Glutamatergic neuron (in vitro differentiated cells): ENCODE measurements around the gene PPP1R12A. TPM values are rescaled to one million over a fixed set of nuclear protein-coding genes. Genes with fewer than 3 reads are reported as not detected.

Source experiments
- DNase-seq: peaks from one replicate; pipeline ENCODE4 v3.0.0; 2022
- H3K27ac Mint-ChIP-seq: one replicate; pipeline ENCODE4 v1.8.0; 2020; ENCODE audit warnings: mild to moderate bottlenecking, mixed read lengths, inconsistent platforms; ENCODE audit not compliant: unreplicated experiment
- H3K27me3 Mint-ChIP-seq: one replicate; pipeline ENCODE4 v1.8.0; 2020; ENCODE audit warnings: mild to moderate bottlenecking, moderate library complexity, mixed read lengths, inconsistent platforms; ENCODE audit not compliant: unreplicated experiment
- H3K36me3 Mint-ChIP-seq: one replicate; pipeline ENCODE4 v1.8.0; 2020; ENCODE audit warnings: mild to moderate bottlenecking, mixed read lengths, inconsistent platforms; ENCODE audit not compliant: unreplicated experiment
- H3K4me1 Mint-ChIP-seq: one replicate; pipeline ENCODE4 v1.8.0; 2020; ENCODE audit warnings: mild to moderate bottlenecking, low read depth, mixed read lengths, inconsistent platforms; ENCODE audit not compliant: unreplicated experiment
- H3K4me3 Mint-ChIP-seq: one replicate; pipeline ENCODE4 v1.8.0; 2020; ENCODE audit warnings: mild to moderate bottlenecking, mixed read lengths, inconsistent platforms; ENCODE audit not compliant: unreplicated experiment
- H3K9me3 Mint-ChIP-seq: one replicate; pipeline ENCODE4 v1.8.0; 2020; ENCODE audit warnings: mild to moderate bottlenecking, moderate library complexity, mixed read lengths, inconsistent platforms; ENCODE audit not compliant: unreplicated experiment
- CTCF ChIP-seq: fragments of 200-600 bp; sonication (generic); IDR thresholded peaks from one replicate; pipeline ENCODE4 v1.5.0; 2021; ENCODE audit not compliant: partially characterized antibody, unreplicated experiment
- total RNA-seq: library from RNA; stranded (reverse); fragmentation: NEBNext Ultra II Directional; extraction: Animal tissue kit (Norgen Biotek cat#: 25700); gene quantifications from one replicate; pipeline ENCODE4 v1.2.1, GENCODE V29; 2021; ENCODE audit not compliant: unreplicated experiment

PPP1R12A gene
- total RNA-seq, 1 donor from 2014 or later, result 56.8 TPM

- Mint-ChIP-seq H3K36me3 (peaks cover 16% of the 10 kb centered on the region), H3K4me3 (no peak overlapping the region), H3K4me1 (no peaks in the 10 kb centered on the region), H3K27me3 (no peaks in the 10 kb centered on the region), H3K9me3 (peaks cover 2% of the 10 kb centered on the region), H3K27ac (no peak overlapping the region)
- no peak for DNase-seq
- no peak for TF ChIP-seq CTCF
Observed at GRCh38 chr12:79834712-79835376, 100.1 kb downstream of the PPP1R12A start.

- Mint-ChIP-seq H3K27me3 (no peaks in the 10 kb centered on the region), H3K36me3 (no peaks in the 10 kb centered on the region), H3K9me3 (no peaks in the 10 kb centered on the region), H3K27ac (no peak overlapping the region), H3K4me3 (no peak overlapping the region), H3K4me1 (no peaks in the 10 kb centered on the region)
- DNase-seq, result no peak
- no peak for TF ChIP-seq CTCF
Observed at GRCh38 chr12:79830440-79830839, 104.5 kb downstream of the PPP1R12A start.

- Mint-ChIP-seq H3K36me3 (no peaks in the 10 kb centered on the region), H3K4me1 (no peaks in the 10 kb centered on the region), H3K9me3 (no peaks in the 10 kb centered on the region), H3K4me3 (no peak overlapping the region), H3K27ac (no peak overlapping the region), H3K27me3 (no peaks in the 10 kb centered on the region)
- TF ChIP-seq CTCF, result no peak
- DNase-seq, result no peak
Observed at GRCh38 chr12:79828924-79829323, 106.0 kb downstream of the PPP1R12A start.

- DNase-seq, result no peak
- no peaks in the 10 kb centered on the region for H3K27me3 Mint-ChIP-seq
- H3K36me3 Mint-ChIP-seq, result no peaks in the 10 kb centered on the region
- no peak overlapping the region for H3K4me3 Mint-ChIP-seq
- H3K27ac Mint-ChIP-seq, result no peak overlapping the region
- no peaks in the 10 kb centered on the region for H3K4me1 Mint-ChIP-seq
- TF ChIP-seq CTCF, result no peak
- H3K9me3 Mint-ChIP-seq, result no peaks in the 10 kb centered on the region
Observed at GRCh38 chr12:79827484-79827883, 107.4 kb downstream of the PPP1R12A start.

GRCh38 chr12:79826267-79827128, 108.4 kb downstream of the PPP1R12A start:
- no peaks in the 10 kb centered on the region for H3K4me1 Mint-ChIP-seq
- no peaks in the 10 kb centered on the region for H3K36me3 Mint-ChIP-seq
- DNase-seq, result no peak

More at GRCh38 chr12:79826267-79827128, 108.4 kb downstream of the PPP1R12A start:
- no peaks in the 10 kb centered on the region for H3K27me3 Mint-ChIP-seq
- TF ChIP-seq CTCF, result no peak
- no peaks in the 10 kb centered on the region for H3K9me3 Mint-ChIP-seq
- H3K27ac Mint-ChIP-seq, result no peak overlapping the region
- no peak overlapping the region for H3K4me3 Mint-ChIP-seq
